GM12872 (cell line): ENCODE data around the gene PTPRM.

ENCODE experiments used
- TF ChIP-seq, protein P1 (sequence below): IDR thresholded peaks from 3 replicates; pipeline ENCODE4 v1.5.1; 2011; ENCODE audit warnings: low read depth, mild to moderate bottlenecking, low read length, moderate library complexity; ENCODE audit not compliant: insufficient read depth

PTPRM gene

DNA sequence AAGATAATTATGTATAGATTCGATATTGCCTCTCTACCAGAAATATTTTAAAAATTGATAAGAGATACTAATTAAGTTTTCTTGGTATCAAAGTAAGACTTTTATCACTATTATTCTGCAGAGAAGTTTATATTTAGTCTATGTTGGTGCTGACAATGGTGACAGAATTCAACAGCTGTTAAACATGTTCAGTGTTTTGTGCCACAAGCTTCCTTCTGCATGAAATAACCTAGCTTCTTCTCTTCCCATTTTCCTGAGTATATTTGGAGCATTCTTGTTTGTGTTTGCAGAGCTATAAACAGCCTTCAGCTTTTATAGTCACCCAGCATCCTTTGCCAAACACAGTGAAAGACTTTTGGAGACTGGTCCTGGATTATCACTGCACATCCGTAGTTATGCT is 812.9 kb downstream of the PTPRM start:
- TF ChIP-seq, protein P1, sequence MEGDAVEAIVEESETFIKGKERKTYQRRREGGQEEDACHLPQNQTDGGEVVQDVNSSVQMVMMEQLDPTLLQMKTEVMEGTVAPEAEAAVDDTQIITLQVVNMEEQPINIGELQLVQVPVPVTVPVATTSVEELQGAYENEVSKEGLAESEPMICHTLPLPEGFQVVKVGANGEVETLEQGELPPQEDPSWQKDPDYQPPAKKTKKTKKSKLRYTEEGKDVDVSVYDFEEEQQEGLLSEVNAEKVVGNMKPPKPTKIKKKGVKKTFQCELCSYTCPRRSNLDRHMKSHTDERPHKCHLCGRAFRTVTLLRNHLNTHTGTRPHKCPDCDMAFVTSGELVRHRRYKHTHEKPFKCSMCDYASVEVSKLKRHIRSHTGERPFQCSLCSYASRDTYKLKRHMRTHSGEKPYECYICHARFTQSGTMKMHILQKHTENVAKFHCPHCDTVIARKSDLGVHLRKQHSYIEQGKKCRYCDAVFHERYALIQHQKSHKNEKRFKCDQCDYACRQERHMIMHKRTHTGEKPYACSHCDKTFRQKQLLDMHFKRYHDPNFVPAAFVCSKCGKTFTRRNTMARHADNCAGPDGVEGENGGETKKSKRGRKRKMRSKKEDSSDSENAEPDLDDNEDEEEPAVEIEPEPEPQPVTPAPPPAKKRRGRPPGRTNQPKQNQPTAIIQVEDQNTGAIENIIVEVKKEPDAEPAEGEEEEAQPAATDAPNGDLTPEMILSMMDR, result no peak

DNA sequence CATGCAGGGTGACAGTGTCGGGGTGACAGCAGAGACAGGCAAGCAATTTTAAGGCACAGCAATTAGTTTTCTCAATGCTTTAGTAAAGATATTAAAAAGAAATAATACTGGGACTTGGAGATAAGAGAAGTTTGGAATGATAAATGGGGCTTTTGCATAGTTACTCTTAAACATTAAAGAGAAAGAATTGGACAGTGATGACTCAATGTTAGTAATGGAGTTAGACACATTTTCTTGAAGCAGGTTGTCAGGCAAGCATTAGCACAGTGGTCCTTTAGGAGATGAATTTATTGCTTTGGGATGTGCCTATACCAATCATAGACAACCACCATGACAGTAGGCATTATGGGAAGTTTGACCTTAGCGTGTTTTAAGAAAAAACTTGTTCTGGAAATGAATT is 813.8 kb downstream of the PTPRM start:
- TF ChIP-seq, protein P1, result no peak

DNA sequence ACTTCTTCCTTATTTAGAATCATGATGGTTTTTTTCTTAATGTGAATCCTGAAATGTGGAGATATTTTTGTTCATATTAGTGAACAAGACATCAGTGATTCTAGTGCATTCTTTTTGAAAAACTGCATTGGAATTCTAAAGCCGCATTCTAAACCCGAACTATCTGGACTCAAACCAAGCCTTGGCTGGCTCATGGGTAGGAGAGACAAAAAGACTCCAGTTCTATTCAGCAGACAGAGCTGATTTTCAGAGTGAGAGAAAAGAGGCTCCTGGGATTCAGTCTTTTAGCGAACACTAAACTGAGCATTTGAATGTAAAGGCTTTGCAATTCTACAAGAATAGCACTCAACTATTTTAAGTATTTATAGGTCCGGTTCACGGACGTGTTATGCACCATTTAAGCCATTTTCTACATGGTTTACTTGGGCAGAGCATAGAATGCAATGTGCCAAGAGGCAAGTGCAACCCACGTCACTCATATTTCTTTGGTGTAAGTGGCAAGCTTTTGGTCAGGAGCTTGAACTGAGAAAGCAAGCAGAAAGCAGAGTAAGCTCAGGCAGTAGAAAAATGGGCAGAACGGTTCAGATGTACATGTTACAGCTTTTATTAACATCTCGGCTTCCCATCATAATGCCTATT is 814.8 kb downstream of the PTPRM start:
- TF ChIP-seq, protein P1, result no peak

DNA sequence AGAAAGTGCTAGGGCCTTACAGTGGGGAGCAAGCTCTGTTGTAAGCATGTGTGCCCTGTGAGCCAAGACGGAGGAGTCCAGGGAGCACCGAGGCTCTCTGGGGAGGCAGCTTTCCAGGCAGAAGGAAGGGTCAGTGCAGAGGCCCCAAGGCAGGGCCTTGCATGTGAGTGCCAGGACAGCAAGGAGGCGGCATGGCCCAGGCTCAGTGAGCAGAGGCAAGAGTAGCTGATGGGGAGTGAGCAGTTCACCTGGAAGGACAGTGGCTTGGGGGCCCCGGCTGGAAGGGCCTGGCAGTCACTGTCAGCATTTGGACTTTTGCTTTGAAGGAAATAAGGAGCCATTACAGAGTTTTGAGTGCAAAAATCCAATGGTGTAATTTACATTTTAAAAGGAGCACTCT is 818.3 kb downstream of the PTPRM start:
- TF ChIP-seq, protein P1, result no peak

DNA sequence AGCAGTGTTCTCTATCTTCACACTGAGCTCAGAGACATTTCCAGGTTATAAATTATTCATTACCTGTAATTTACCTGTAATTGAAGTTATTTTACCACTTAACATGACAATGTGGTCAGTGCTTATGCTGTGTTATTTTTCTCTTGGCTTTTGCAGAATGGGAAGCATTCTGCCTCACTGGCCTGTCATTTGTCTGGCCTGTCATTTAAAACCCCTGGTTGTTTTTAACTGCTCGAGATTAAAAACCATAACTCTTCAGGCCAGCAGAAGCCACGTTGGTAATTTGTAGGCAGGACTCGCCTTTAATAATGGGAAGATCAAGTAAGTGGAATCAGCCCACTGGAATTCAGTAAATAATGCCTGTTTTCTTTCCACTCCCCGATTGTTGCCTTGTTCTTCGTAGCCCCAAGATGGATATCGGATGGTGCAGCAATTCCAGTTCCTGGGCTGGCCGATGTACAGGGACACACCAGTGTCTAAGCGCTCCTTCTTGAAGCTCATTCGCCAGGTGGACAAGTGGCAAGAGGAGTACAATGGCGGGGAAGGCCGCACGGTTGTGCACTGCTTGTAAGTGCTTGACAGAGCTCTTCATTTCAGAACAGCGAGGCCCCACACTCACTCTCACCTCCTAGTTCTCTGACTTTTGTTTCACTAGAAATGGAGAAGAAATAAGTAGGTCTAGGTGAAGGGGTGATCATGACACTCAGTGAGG is 819.7 kb downstream of the PTPRM start:
- TF ChIP-seq, protein P1, result no peak

DNA sequence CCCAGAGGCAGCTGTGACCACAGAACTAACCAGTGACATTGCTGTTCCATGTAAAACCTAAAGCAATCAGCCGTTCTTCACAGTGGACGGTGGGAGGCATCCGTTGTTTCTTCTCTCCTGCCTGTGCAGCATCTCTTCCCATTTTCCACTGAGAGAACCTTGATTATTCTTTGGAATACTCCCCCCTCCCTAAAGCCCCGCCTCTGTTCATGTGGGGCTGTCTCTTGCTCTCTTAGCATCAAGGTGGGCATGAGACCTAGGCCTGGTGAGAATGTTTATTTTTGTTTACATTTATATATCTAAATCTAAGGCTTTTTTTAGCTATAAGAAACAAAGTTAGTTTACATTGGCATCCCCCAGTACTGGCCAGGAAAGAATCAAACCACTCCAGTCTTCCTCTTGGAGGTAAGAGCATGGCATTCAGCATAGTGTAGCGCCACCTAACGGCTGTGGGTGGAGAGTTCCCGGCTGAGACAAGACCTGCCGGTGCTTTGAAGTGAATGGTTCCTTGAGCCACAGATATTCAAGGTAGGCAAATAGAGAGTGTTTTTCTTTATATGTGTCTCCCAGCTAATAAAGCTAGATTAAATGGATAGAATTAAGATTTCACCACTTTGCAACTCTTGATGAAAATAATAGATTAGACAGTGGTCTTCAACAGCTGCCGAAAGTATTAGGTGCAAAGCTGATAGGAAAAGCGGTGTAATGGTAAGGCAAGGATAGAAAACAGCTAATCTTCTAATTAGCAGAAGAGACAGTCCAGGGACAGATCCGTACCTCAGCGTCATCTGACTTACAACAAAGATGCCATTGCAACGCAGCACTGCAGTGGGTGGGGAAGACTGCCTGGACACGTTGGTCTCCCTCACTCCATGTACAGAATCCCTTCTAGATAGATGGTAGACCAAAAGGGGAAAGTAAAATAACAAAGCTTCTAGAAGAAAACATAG is 822.5 kb downstream of the PTPRM start:
- TF ChIP-seq, protein P1, result peak; percentile 80

DNA sequence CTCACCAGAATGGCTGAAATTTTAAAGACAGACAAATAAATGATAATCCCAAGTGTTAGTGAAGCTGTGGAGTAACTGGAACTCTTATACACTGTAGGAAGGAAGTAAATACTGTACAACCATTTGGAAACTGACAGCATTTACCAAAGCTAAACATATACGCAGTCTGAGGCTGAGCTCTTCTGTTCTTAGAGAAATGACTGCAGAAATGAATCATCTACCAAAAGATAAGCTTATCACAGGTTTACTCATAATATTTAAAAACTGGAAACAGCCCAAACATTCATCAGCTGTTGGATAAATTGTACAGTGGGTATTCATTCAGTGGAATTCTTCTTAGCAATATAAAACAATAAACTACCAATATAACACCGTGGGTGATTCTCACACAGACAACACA is 824.0 kb downstream of the PTPRM start:
- TF ChIP-seq, protein P1, result no peak
